HepG2 (cell line): Measurements from ENCODE around the gene CAMK2N2. TPM values are rescaled to one million over a fixed set of nuclear protein-coding genes. Genes with fewer than 3 reads are reported as not detected.
A peak's percentile ranks its signal among the peaks of the same experiment; 100 is the strongest.

Source experiments
- ARID3A ChIP-seq: IDR thresholded peaks from 2 replicates; pipeline ENCODE4 v1.6.1; 2012; ENCODE audit warnings: low read depth, low read length, improper control_type of control experiment
- GMEB2 ChIP-seq: IDR thresholded peaks from 2 replicates; pipeline ENCODE4 v1.6.1; 2016; ENCODE audit warnings: missing biosample characterization, missing genetic modification reagents, low read depth
- IRF2 ChIP-seq: IDR thresholded peaks from 2 replicates; pipeline ENCODE4 v1.6.1; 2018; ENCODE audit warnings: missing genetic modification reagents, missing compliant biosample characterization
- ISL2 ChIP-seq: sonication (generic); formaldehyde crosslinking; IDR thresholded peaks from 2 replicates; pipeline ENCODE4 v1.5.0; 2020; ENCODE audit warnings: missing genetic modification reagents
- KDM3A ChIP-seq: IDR thresholded peaks from 2 replicates; pipeline ENCODE4 v1.6.1; 2018; ENCODE audit warnings: low read depth, missing compliant biosample characterization
- MED8 ChIP-seq: sonication (generic); formaldehyde crosslinking; IDR thresholded peaks from 2 replicates; pipeline ENCODE4 v1.8.1; 2023; ENCODE audit warnings: mild to moderate bottlenecking, missing genetic modification reagents; ENCODE audit not compliant: insufficient replicate concordance
- RBM22 ChIP-seq: fragments of 200-400 bp; formaldehyde crosslinking; optimal IDR thresholded peaks from 2 replicates; pipeline ENCODE3; 2017; ENCODE audit warnings: mild to moderate bottlenecking, low read length, moderate library complexity
- RERE ChIP-seq: IDR thresholded peaks from 2 replicates; pipeline ENCODE4 v1.6.1; 2016; ENCODE audit warnings: low read depth, missing genetic modification reagents, missing compliant biosample characterization
- SETDB1 ChIP-seq: sonication (generic); formaldehyde crosslinking; IDR thresholded peaks from 2 replicates; pipeline ENCODE4 v1.5.1; 2020; ENCODE audit warnings: missing genetic modification reagents, mild to moderate bottlenecking, borderline replicate concordance
- ZNF34 ChIP-seq: sonication (generic); formaldehyde crosslinking; IDR thresholded peaks from 2 replicates; pipeline ENCODE4 v1.4.0; 2020; ENCODE audit warnings: mild to moderate bottlenecking, missing genetic modification reagents, borderline replicate concordance
- ZNF350 ChIP-seq: sonication (generic); formaldehyde crosslinking; IDR thresholded peaks from 2 replicates; pipeline ENCODE4 v1.4.0; 2020; ENCODE audit warnings: mild to moderate bottlenecking, low read depth, missing genetic modification reagents, borderline replicate concordance
- ZNF44 ChIP-seq: sonication (generic); formaldehyde crosslinking; IDR thresholded peaks from 2 replicates; pipeline ENCODE4 v1.5.1; 2020; ENCODE audit warnings: mild to moderate bottlenecking, missing genetic modification reagents
- polyA plus RNA-seq, 8 experiments: library from polyadenylated mRNA; depleted of rRNA in 3 of 8; stranded (reverse) in 7 of 8; unstranded in 1 of 8; fragments of >200 nt; fragmentation: Illumina TruSeq in 4 of 8; extraction: Trizol in 4 of 8; gene quantifications; 2 replicates each; pipeline versions ENCODE4 v1.2.1 to v1.2.3, GENCODE V29; 2011 to 2016; ENCODE audit warnings: low read depth in 4 of 8, missing spikeins in 1 of 8, mixed read lengths in 1 of 8; ENCODE audit not compliant: insufficient read depth in 1 of 8
- total RNA-seq, 5 experiments: library from RNA; depleted of rRNA; stranded (reverse); fragments of >200 nt; fragmentation: Illumina TruSeq; extraction: Trizol; gene quantifications; 2 replicates each; pipeline ENCODE4 v1.2.3, GENCODE V29; 2016; ENCODE audit warnings: low read depth in 1 of 5

The CAMK2N2 gene
- total and polyA plus RNA-seq, 2 of the 13 experiments (the other 11 are each of a cell fraction or from before 2014, with no cell fraction given), result 0.12 to 0.27 TPM

GRCh38 chr3:184249412-184250166 is 11.8 kb downstream of the CAMK2N2 start, which contains the start of gene EEF1AKMT4 (continued):
- peak; percentile 36; the same call in 1 of the 2 replicates for TF ChIP-seq ISL2 (CRISPR knock-in tag)
- TF ChIP-seq ZNF34 (CRISPR knock-in tag), result 0 out of 2 replicates have a peak, but pooled peaks have one; percentile 10
- TF ChIP-seq SETDB1 (CRISPR knock-in tag), result no peak
- no peak for TF ChIP-seq GMEB2
- peak; percentile 68; the same call in 1 of the 2 replicates for TF ChIP-seq ZNF44
- no peak for TF ChIP-seq KDM3A
- TF ChIP-seq ARID3A, result no peak
- no peak for TF ChIP-seq RERE (CRISPR knock-in tag)
- TF ChIP-seq ZNF350 (CRISPR knock-in tag), result peak; percentile 7; the same call in 1 of the 2 replicates
- peak; percentile 45 for TF ChIP-seq IRF2 (CRISPR knock-in tag)
- no peak for TF ChIP-seq RBM22
- no peak for TF ChIP-seq MED8
